Vagina (tissue), 2 donors: ENCODE data around the gene CAP2.

Experiments
- POLR2A ChIP-seq, 2 donors: fragments of 450-650 bp; IDR thresholded peaks; one replicate each; pipeline ENCODE4 v1.6.1; 2017; ENCODE audit warnings: antibody characterized with exemption in 2 of 2, mild to moderate bottlenecking in 2 of 2, moderate library complexity in 2 of 2
- POLR2AphosphoS5 ChIP-seq, 2 donors: sonication (generic); formaldehyde crosslinking; IDR thresholded peaks; one replicate each; pipeline ENCODE4 v1.9.0; 2017; ENCODE audit warnings: antibody characterized with exemption in 2 of 2, mild to moderate bottlenecking in 2 of 2, low read depth in 1 of 2; ENCODE audit not compliant: insufficient read depth in 1 of 2

- peak in 1 of 2 donors; percentile 8 for TF ChIP-seq POLR2A (IDR thresholded peaks at IDR 0.05)
- peak in 1 of 2 donors; percentile 65 for TF ChIP-seq POLR2AphosphoS5 (IDR thresholded peaks at IDR 0.05; ENCODE audit: insufficient read depth in 1 of 2, low read depth in 1 of 2)
Observed at GRCh38 chr6:17392978-17393891, at the start of gene CAP2.
